ENCODE measurements around the gene HCFC2. TPM values are rescaled to one million over a fixed set of nuclear protein-coding genes. Genes with fewer than 3 reads are reported as not detected.

Gene HCFC2
- total RNA-seq, 2 donors from 2014 or later, result 7.6 to 11.1 TPM

- Histone ChIP-seq H3K4me3 (no peak overlapping the region), H3K9ac (ENCODE audit: low read depth in 2 of 2, low read length in 2 of 2) (no peak overlapping the region), H3K27me3 (no peaks in the 10 kb centered on the region), H3K4me1 (no peaks in the 10 kb centered on the region), H3K9me3 (no peaks in the 10 kb centered on the region), H3K27ac (no peak overlapping the region), H3K36me3 (no peaks in the 10 kb centered on the region)
- DNase-seq, result no peak
- intact Hi-C loops (cut with DNase I), result no loop called here
- TF ChIP-seq CTCF (IDR thresholded peaks at IDR 0.05), result no peak
These were observed 26.8 kb downstream of the HCFC2 start for GRCh38 chr12:104091136-104091535.

- Histone ChIP-seq H3K4me1 (no peaks in the 10 kb centered on the region), H3K9me3 (no peaks in the 10 kb centered on the region), H3K9ac (ENCODE audit: low read depth in 2 of 2, low read length in 2 of 2) (no peak overlapping the region), H3K27ac (no peak overlapping the region), H3K36me3 (peaks cover 7% of the 10 kb centered on the region), H3K27me3 (no peaks in the 10 kb centered on the region), H3K4me3 (no peak overlapping the region)
- DNase-seq, result no peak
- no peak for TF ChIP-seq CTCF (IDR thresholded peaks at IDR 0.05)
- intact Hi-C loops (cut with DNase I), result no loop called here
These were observed 30.0 kb downstream of the HCFC2 start for GRCh38 chr12:104094284-104094683.

GRCh38 chr12:104095289-104095688, 31.0 kb downstream of the HCFC2 start:
- H3K4me1 ChIP-seq, result no peaks in the 10 kb centered on the region
- H3K9ac ChIP-seq (ENCODE audit: low read depth in 2 of 2, low read length in 2 of 2), result no peak overlapping the region
- intact Hi-C loops (cut with DNase I), result no loop called here
- DNase-seq, result no peak
- H3K36me3 ChIP-seq, result peaks cover 7% of the 10 kb centered on the region
- H3K4me3 ChIP-seq, result no peak overlapping the region
- no peak overlapping the region for H3K27ac ChIP-seq
- H3K9me3 ChIP-seq, result no peaks in the 10 kb centered on the region
- H3K27me3 ChIP-seq, result no peaks in the 10 kb centered on the region
- no peak for TF ChIP-seq CTCF (IDR thresholded peaks at IDR 0.05)

- H3K4me1 ChIP-seq, result no peaks in the 10 kb centered on the region
- no peak overlapping the region for H3K27ac ChIP-seq
- TF ChIP-seq CTCF (IDR thresholded peaks at IDR 0.05), result no peak
- H3K9me3 ChIP-seq, result no peaks in the 10 kb centered on the region
- intact Hi-C loops (cut with DNase I), result no loop called here
- peaks cover 7% of the 10 kb centered on the region for H3K36me3 ChIP-seq
- H3K27me3 ChIP-seq, result no peaks in the 10 kb centered on the region
- H3K4me3 ChIP-seq, result no peak overlapping the region
- DNase-seq, result no peak
- H3K9ac ChIP-seq (ENCODE audit: low read depth in 2 of 2, low read length in 2 of 2), result no peak overlapping the region
These were observed 33.6 kb downstream of the HCFC2 start for GRCh38 chr12:104097954-104098353.

DNA sequence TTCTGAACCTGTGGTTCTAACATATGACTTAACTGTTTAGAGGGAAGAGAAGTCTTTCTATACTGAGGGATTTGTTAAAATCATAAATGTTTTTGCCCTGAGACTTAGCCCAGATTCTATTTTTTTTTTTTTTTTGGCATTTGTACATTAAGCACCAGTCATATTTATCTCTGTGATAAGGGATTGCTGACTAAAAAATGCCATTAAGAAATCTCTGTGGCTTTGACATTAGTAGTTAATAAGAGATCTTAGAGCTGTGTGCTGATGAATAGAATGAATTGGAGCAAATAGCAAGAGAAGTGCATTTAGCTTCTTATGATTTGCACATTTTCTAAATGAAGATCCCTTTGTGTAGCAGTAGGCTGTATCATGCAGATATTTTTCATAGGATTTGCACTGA, 41.1 kb downstream of the HCFC2 start:
- no peaks in the 10 kb centered on the region for H3K4me1 ChIP-seq
- no peak overlapping the region for H3K9ac ChIP-seq (ENCODE audit: low read depth in 2 of 2, low read length in 2 of 2)
- no peaks in the 10 kb centered on the region for H3K36me3 ChIP-seq
- no peak for TF ChIP-seq CTCF (IDR thresholded peaks at IDR 0.05)
- H3K9me3 ChIP-seq, result no peaks in the 10 kb centered on the region
- H3K27me3 ChIP-seq, result no peaks in the 10 kb centered on the region
- H3K4me3 ChIP-seq, result no peak overlapping the region
- H3K27ac ChIP-seq, result no peak overlapping the region
- DNase-seq, result no peak
- intact Hi-C loops (cut with DNase I), result loop anchor here (5.0 to 10.0 kb wide), 3 partner anchors 48 to 228 kb away; no protein-coding TSS in a partner anchor

Measured in colonic mucosa (tissue), 4 donors.